GM12878 (cell line): Measurements from ENCODE around the gene REEP5. TPM values are rescaled to one million over a fixed set of nuclear protein-coding genes. Genes with fewer than 3 reads are reported as not detected.

ENCODE experiments used
- BCL11A ChIP-seq: IDR thresholded peaks from 2 replicates; pipeline ENCODE4 v1.6.1; 2011; ENCODE audit warnings: low read depth, low read length
- CBFB ChIP-seq: IDR thresholded peaks from 2 replicates; pipeline ENCODE4 v1.6.1; 2016; ENCODE audit warnings: antibody characterized with exemption, low read depth
- CEBPZ ChIP-seq: fragments of 150-350 bp; IDR thresholded peaks from 2 replicates; pipeline ENCODE4 v1.6.1; 2016; ENCODE audit warnings: low read depth, low read length
- CREB1 ChIP-seq: IDR thresholded peaks from 2 replicates; pipeline ENCODE4 v1.6.1; 2012; ENCODE audit warnings: low read depth, mild to moderate bottlenecking, inconsistent platforms
- EED ChIP-seq: sonication (generic); IDR thresholded peaks from 2 replicates; pipeline ENCODE4 v1.6.1; 2016; ENCODE audit warnings: antibody characterized with exemption, low read depth
- EP300 ChIP-seq, 2 experiments: fragments of 150-350 bp in 1 of 2; IDR thresholded peaks; 2 replicates each; pipeline ENCODE4 v1.6.1; 2011 to 2012; ENCODE audit warnings: low read depth in 2 of 2, low read length in 2 of 2, borderline replicate concordance in 1 of 2, improper control_type of control experiment in 1 of 2, inconsistent platforms in 1 of 2; ENCODE audit not compliant: control insufficient read depth in 1 of 2
- FOXM1 ChIP-seq: IDR thresholded peaks from 2 replicates; pipeline ENCODE4 v1.6.1; 2012; ENCODE audit warnings: low read depth, mild to moderate bottlenecking, inconsistent platforms, low read length, moderate library complexity
- HCFC1 ChIP-seq: fragments of 150-350 bp; IDR thresholded peaks from 2 replicates; pipeline ENCODE4 v1.6.1; 2014; ENCODE audit warnings: low read length
- IKZF2 ChIP-seq, 2 experiments: fragments of 450-650 bp; IDR thresholded peaks; 2 replicates each; pipeline ENCODE4 v1.6.1; 2017; ENCODE audit warnings: mild to moderate bottlenecking in 2 of 2, moderate library complexity in 2 of 2
- KLF5 ChIP-seq: fragments of 450-650 bp; IDR thresholded peaks from 2 replicates; pipeline ENCODE4 v1.6.1; 2014; ENCODE audit warnings: mild to moderate bottlenecking; ENCODE audit not compliant: partially characterized antibody
- NBN ChIP-seq: fragments of 450-650 bp; IDR thresholded peaks from 2 replicates; pipeline ENCODE4 v1.6.1; 2016
- PML ChIP-seq: IDR thresholded peaks from 2 replicates; pipeline ENCODE4 v1.6.1; 2012; ENCODE audit warnings: low read length, inconsistent platforms
- POLR2A ChIP-seq: IDR thresholded peaks from 2 replicates; pipeline ENCODE4 v1.6.1; 2011; ENCODE audit warnings: low read depth, mild to moderate bottlenecking, low read length
- RUNX3 ChIP-seq: IDR thresholded peaks from 2 replicates; pipeline ENCODE4 v1.6.1; 2012; ENCODE audit warnings: low read length, inconsistent platforms
- SPI1 ChIP-seq: IDR thresholded peaks from 2 replicates; pipeline ENCODE4 v1.6.1; 2011; ENCODE audit warnings: low read depth, mild to moderate bottlenecking, low read length, moderate library complexity, borderline replicate concordance; ENCODE audit not compliant: insufficient read depth
- STAT1 ChIP-seq: fragments of 450-650 bp; conservative IDR thresholded peaks from 2 replicates; pipeline ENCODE4 v1.6.1; 2014; ENCODE audit warnings: antibody characterized with exemption, mild to moderate bottlenecking
- ZBED1 ChIP-seq: IDR thresholded peaks from 2 replicates; pipeline ENCODE4 v1.6.1; 2016; ENCODE audit warnings: borderline replicate concordance
- ZNF384 ChIP-seq: IDR thresholded peaks from 2 replicates; pipeline ENCODE4 v1.6.1; 2012; ENCODE audit warnings: low read depth, mild to moderate bottlenecking, low read length, improper control_type of control experiment, borderline replicate concordance
- ZSCAN29 ChIP-seq: fragments of 450-650 bp; IDR thresholded peaks from 2 replicates; pipeline ENCODE4 v1.6.1; 2017; ENCODE audit warnings: mild to moderate bottlenecking, moderate library complexity
- polyA plus RNA-seq, 11 experiments: library from polyadenylated mRNA; depleted of rRNA in 4 of 11; unstranded in 6 of 11; stranded (reverse) in 5 of 11; fragments of >200 nt; fragmentation: Nextera tagmentation in 4 of 11; fragmentation: Illumina TruSeq in 1 of 11; extraction: Ambion mirVana in 4 of 11; extraction: Trizol in 1 of 11; gene quantifications; 1 replicate in 1 of 11; 2 replicates in 10 of 11; pipeline versions ENCODE4 v1.2.1 to v1.2.3, GENCODE V29; 2011 to 2016; ENCODE audit warnings: inconsistent platforms in 2 of 11, missing spikeins in 2 of 11, low read depth in 1 of 11
- total RNA-seq, 4 experiments: library from RNA; depleted of rRNA in 3 of 4; stranded (reverse); fragments of >200 nt in 3 of 4; fragmentation: Illumina TruSeq in 1 of 4; extraction: Trizol in 1 of 4; gene quantifications; 2 replicates each; pipeline versions ENCODE4 v1.2.1 to v1.2.3, GENCODE V29; 2013 to 2021
- TF ChIP-seq, protein P1 (sequence below): fragments of 450-650 bp; IDR thresholded peaks from 2 replicates; pipeline ENCODE4 v1.6.1; 2016; ENCODE audit warnings: mild to moderate bottlenecking
- TF ChIP-seq, protein P2 (sequence below): IDR thresholded peaks from 2 replicates; pipeline ENCODE4 v1.6.1; 2011; ENCODE audit warnings: low read depth, low read length, improper control_type of control experiment, borderline replicate concordance
- TF ChIP-seq, protein P3 (sequence below): fragments of 450-650 bp; formaldehyde crosslinking; IDR thresholded peaks from 2 replicates; pipeline ENCODE4 v1.4.0; 2022; ENCODE audit warnings: mild to moderate bottlenecking, moderate library complexity

The REEP5 gene
- total and polyA plus RNA-seq, 10 of the 15 experiments (the other 5 are each of a cell fraction or from before 2014, with no cell fraction given), result 30.5 to 211 (median 113) TPM

DNA sequence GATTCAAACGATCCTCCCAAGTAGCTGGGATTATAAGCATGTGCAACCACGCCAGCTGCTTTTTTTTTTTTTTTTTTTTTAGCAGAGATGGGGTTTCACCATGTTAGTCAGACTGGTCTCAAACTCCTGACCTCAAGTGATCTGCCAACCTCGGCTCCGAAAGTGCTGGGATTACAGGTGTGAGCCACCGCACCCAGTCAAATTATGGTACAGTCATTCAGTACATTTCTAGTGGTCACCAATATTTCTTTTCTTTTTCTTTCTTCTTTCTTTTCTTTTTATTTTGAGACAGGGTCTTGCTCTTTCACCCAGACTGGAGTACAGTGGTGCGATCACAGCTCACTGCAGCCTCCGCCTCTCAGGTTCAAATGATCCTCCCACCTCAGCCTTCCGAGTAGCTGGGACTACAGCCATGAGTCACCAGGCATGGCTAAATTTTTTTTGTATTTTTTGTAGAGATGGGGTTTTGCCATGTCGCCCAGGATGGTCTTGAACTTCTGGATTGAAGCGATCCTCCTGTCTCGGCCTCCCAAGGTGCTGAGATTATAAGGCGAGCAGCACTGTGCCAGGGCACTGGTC is 29.2 kb upstream of the REEP5 start (continued):
- TF ChIP-seq CREB1 (no peak), ZBED1 (0 out of 2 replicates have a peak, but pooled peaks have one; percentile 64), STAT1 (no peak), RUNX3 (peak; percentile 90), FOXM1 (0 out of 2 replicates have a peak, but pooled peaks have one; percentile 41), KLF5 (no peak), EP300 (IDR thresholded peaks at IDR 0.05; ENCODE audit: borderline replicate concordance in 1 of 2, control insufficient read depth in 1 of 2, low read depth in 2 of 2, low read length in 2 of 2) (0 out of 4 replicates have a peak, but pooled peaks of 1 of the 2 experiments have one; percentile 33), SPI1 (no peak), EED (peak; percentile 80), CBFB (peak; percentile 65; the same call in 1 of the 2 replicates), PML (no peak), BCL11A (peak; percentile 83), ZNF384 (peak; percentile 66; the same call in 1 of the 2 replicates), HCFC1 (no peak), IKZF2 (IDR thresholded peaks at IDR 0.05) (peak; percentile 74 to 87), ZSCAN29 (no peak), POLR2A (no peak), CEBPZ (no peak), NBN (peak; percentile 64; the same call in 1 of the 2 replicates)
- TF ChIP-seq, protein P1, sequence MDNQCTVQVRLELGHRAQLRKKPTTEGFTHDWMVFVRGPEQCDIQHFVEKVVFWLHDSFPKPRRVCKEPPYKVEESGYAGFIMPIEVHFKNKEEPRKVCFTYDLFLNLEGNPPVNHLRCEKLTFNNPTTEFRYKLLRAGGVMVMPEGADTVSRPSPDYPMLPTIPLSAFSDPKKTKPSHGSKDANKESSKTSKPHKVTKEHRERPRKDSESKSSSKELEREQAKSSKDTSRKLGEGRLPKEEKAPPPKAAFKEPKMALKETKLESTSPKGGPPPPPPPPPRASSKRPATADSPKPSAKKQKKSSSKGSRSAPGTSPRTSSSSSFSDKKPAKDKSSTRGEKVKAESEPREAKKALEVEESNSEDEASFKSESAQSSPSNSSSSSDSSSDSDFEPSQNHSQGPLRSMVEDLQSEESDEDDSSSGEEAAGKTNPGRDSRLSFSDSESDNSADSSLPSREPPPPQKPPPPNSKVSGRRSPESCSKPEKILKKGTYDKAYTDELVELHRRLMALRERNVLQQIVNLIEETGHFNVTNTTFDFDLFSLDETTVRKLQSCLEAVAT, result peak; percentile 54; the same call in 1 of the 2 replicates
- TF ChIP-seq, protein P2, sequence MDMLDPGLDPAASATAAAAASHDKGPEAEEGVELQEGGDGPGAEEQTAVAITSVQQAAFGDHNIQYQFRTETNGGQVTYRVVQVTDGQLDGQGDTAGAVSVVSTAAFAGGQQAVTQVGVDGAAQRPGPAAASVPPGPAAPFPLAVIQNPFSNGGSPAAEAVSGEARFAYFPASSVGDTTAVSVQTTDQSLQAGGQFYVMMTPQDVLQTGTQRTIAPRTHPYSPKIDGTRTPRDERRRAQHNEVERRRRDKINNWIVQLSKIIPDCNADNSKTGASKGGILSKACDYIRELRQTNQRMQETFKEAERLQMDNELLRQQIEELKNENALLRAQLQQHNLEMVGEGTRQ, result no peak
- TF ChIP-seq, protein P3, sequence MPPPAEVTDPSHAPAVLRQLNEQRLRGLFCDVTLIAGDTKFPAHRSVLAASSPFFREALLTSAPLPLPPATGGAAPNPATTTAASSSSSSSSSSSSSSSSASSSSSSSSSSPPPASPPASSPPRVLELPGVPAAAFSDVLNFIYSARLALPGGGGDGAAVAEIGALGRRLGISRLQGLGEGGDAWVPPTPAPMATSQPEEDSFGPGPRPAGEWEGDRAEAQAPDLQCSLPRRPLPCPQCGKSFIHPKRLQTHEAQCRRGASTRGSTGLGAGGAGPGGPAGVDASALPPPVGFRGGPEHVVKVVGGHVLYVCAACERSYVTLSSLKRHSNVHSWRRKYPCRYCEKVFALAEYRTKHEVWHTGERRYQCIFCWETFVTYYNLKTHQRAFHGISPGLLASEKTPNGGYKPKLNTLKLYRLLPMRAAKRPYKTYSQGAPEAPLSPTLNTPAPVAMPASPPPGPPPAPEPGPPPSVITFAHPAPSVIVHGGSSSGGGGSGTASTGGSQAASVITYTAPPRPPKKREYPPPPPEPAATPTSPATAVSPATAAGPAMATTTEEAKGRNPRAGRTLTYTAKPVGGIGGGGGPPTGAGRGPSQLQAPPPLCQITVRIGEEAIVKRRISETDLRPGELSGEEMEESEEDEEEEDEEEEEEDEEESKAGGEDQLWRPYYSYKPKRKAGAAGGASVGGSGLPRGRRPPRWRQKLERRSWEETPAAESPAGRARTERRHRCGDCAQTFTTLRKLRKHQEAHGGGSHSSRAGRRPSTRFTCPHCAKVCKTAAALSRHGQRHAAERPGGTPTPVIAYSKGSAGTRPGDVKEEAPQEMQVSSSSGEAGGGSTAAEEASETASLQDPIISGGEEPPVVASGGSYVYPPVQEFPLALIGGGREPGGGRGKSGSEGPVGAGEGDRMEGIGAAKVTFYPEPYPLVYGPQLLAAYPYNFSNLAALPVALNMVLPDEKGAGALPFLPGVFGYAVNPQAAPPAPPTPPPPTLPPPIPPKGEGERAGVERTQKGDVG (CRISPR knock-in tag), result no peak
